ENCODE results near the gene NINJ2.

DNA sequence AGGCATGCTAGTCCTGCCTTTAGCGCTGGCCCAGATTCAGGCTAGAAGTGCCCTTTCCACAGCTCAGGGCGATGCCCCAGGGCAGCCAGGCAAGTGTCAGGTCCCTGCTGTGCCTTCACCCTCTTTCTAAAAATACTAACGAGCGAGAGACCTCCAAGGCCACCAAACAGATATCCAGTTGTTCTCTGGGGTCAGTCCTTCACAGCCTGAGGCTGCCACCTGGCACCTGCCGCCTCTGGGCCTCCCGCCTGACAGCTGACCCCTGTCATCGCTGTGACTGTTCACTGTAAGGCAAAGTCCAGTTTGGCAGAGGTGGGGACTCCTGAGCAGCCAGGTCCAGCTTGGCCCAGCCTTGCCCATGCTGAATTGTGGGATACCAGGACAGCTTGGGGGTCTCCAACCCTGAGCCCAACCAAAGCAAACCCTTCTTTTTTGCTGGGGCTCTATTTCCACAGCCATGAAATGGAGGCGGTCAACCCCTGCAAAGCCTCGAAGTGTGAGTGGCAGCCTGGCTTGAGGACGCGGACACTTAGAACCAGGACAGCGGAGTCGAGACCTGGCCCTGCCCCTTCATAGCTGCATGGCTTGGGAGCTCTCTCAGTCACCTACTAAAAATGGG is 79.9 kb downstream of the NINJ2 start:
- TF ChIP-seq, protein P1, sequence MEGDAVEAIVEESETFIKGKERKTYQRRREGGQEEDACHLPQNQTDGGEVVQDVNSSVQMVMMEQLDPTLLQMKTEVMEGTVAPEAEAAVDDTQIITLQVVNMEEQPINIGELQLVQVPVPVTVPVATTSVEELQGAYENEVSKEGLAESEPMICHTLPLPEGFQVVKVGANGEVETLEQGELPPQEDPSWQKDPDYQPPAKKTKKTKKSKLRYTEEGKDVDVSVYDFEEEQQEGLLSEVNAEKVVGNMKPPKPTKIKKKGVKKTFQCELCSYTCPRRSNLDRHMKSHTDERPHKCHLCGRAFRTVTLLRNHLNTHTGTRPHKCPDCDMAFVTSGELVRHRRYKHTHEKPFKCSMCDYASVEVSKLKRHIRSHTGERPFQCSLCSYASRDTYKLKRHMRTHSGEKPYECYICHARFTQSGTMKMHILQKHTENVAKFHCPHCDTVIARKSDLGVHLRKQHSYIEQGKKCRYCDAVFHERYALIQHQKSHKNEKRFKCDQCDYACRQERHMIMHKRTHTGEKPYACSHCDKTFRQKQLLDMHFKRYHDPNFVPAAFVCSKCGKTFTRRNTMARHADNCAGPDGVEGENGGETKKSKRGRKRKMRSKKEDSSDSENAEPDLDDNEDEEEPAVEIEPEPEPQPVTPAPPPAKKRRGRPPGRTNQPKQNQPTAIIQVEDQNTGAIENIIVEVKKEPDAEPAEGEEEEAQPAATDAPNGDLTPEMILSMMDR (IDR thresholded peaks at IDR 0.05): no peak
- TF ChIP-seq POLR2A (IDR thresholded peaks at IDR 0.05): no peak
